Liver (tissue), 9 donors: ENCODE measurements around the gene DDX4. TPM values are rescaled to one million over a fixed set of nuclear protein-coding genes. Genes with fewer than 3 reads are reported as not detected.
"Not testable (repeated sequence)": the region's sequence is repeated elsewhere in the genome, so short reads cannot be mapped to it uniquely, and the experiment has no call there.

Experiments used
- DNase-seq: peaks from one replicate; pipeline ENCODE4 v3.0.0-alpha.2; 2017; ENCODE audit warnings: low spot score
- H3K27ac ChIP-seq, 2 donors: one replicate each; pipeline ENCODE4 v1.7.0; 2013; ENCODE audit warnings: inconsistent platforms in 2 of 2, low read length in 2 of 2, control low read depth in 1 of 2, low read depth in 1 of 2, mild to moderate bottlenecking in 1 of 2
- H3K27me3 ChIP-seq, 4 donors: one replicate each; pipeline versions ENCODE4 v1.6.1 to v1.7.0; 2013; ENCODE audit warnings: low read length in 3 of 4, inconsistent platforms in 1 of 4, mild to moderate bottlenecking in 1 of 4, moderate library complexity in 1 of 4; ENCODE audit not compliant: control insufficient read depth in 4 of 4, insufficient read depth in 4 of 4
- H3K36me3 ChIP-seq, 4 donors: one replicate each; pipeline versions ENCODE4 v1.6.1 to v1.7.0; 2013; ENCODE audit warnings: low read length in 3 of 4, mild to moderate bottlenecking in 3 of 4, low read depth in 1 of 4, moderate library complexity in 1 of 4; ENCODE audit not compliant: control insufficient read depth in 4 of 4, insufficient read depth in 3 of 4
- H3K4me1 ChIP-seq, 4 donors: one replicate each; pipeline versions ENCODE4 v1.6.1 to v1.7.0; 2013; ENCODE audit warnings: low read length in 3 of 4, mild to moderate bottlenecking in 3 of 4, moderate library complexity in 1 of 4; ENCODE audit not compliant: control insufficient read depth in 4 of 4, insufficient read depth in 4 of 4
- H3K4me3 ChIP-seq, 3 donors: one replicate each; pipeline versions ENCODE4 v1.6.1 to v1.7.0; 2013; ENCODE audit warnings: low read length in 3 of 3, control low read depth in 1 of 3, low read depth in 1 of 3, mild to moderate bottlenecking in 1 of 3
- H3K9ac ChIP-seq, 2 donors: one replicate each; pipeline ENCODE4 v1.7.0; 2013; ENCODE audit warnings: low read length in 2 of 2, mild to moderate bottlenecking in 2 of 2, moderate library complexity in 2 of 2, control low read depth in 1 of 2, low read depth in 1 of 2
- H3K9me3 ChIP-seq, 4 donors: one replicate each; pipeline versions ENCODE4 v1.6.1 to v1.7.0; 2013; ENCODE audit warnings: low read length in 3 of 4; ENCODE audit not compliant: control insufficient read depth in 4 of 4
- EGR1 ChIP-seq, 2 donors: IDR thresholded peaks; 2 replicates each; pipeline ENCODE4 v1.6.1; 2016 to 2018; ENCODE audit warnings: antibody characterized with exemption in 2 of 2, low read depth in 2 of 2
- FOXA1 ChIP-seq: IDR thresholded peaks from 2 replicates; pipeline ENCODE4 v1.6.1; 2016; ENCODE audit warnings: antibody characterized with exemption
- FOXA2 ChIP-seq: IDR thresholded peaks from 2 replicates; pipeline ENCODE4 v1.6.1; 2016; ENCODE audit warnings: antibody characterized with exemption
- GABPA ChIP-seq, 2 donors: IDR thresholded peaks in 1 of 2; conservative IDR thresholded peaks in 1 of 2; 2 replicates each; pipeline ENCODE4 v1.6.1; 2016; ENCODE audit warnings: antibody characterized with exemption in 2 of 2, mild to moderate bottlenecking in 1 of 2, moderate library complexity in 1 of 2
- HNF4A ChIP-seq, 2 donors: conservative IDR thresholded peaks; 2 replicates each; pipeline ENCODE4 v1.6.1; 2016; ENCODE audit warnings: antibody characterized with exemption in 2 of 2, mild to moderate bottlenecking in 2 of 2
- HNF4G ChIP-seq: IDR thresholded peaks from 2 replicates; pipeline ENCODE4 v1.6.1; 2016; ENCODE audit warnings: antibody characterized with exemption
- JUND ChIP-seq, 2 donors: IDR thresholded peaks; 2 replicates each; pipeline ENCODE4 v1.6.1; 2016; ENCODE audit warnings: antibody characterized with exemption in 2 of 2
- NR2F2 ChIP-seq: IDR thresholded peaks from 2 replicates; pipeline ENCODE4 v1.6.1; 2016; ENCODE audit warnings: antibody characterized with exemption
- RAD21 ChIP-seq, 2 donors: IDR thresholded peaks; 2 replicates each; pipeline ENCODE4 v1.6.1; 2016; ENCODE audit warnings: antibody characterized with exemption in 2 of 2, mild to moderate bottlenecking in 2 of 2
- RXRA ChIP-seq, 2 donors: IDR thresholded peaks; 2 replicates each; pipeline ENCODE4 v1.6.1; 2017 to 2018; ENCODE audit warnings: antibody characterized with exemption in 2 of 2, mild to moderate bottlenecking in 1 of 2
- SP1 ChIP-seq: IDR thresholded peaks from 2 replicates; pipeline ENCODE4 v1.6.1; 2018; ENCODE audit warnings: antibody characterized with exemption, mild to moderate bottlenecking
- TAF1 ChIP-seq: conservative IDR thresholded peaks from 2 replicates; pipeline ENCODE4 v1.6.1; 2016; ENCODE audit warnings: antibody characterized with exemption, mild to moderate bottlenecking
- WGBS: extraction: QIAGEN DNeasy Blood & Tissue Kit; methylation state at CpG from one replicate; pipeline ENCODE4 v1.1.7; 2013; 5-methylcytosine and 5-hydroxymethylcytosine counted together
- polyA plus RNA-seq, 2 donors: library from polyadenylated mRNA; stranded (reverse) in 1 of 2; unstranded in 1 of 2; fragments of 200-250 nt in 1 of 2; fragments of >200 nt in 1 of 2; fragmentation: Nextera tagmentation in 1 of 2; extraction: Ambion mirVana in 1 of 2; gene quantifications; one replicate each; pipeline versions ENCODE4 v1.2.1 to v1.2.3, GENCODE V29; 2013 to 2015
- total RNA-seq, 2 donors: library from RNA; depleted of rRNA; stranded (reverse); fragments of >200 nt; gene quantifications; one replicate each; pipeline ENCODE4 v1.2.3, GENCODE V29; 2014
- TF ChIP-seq, protein P1 (sequence below): IDR thresholded peaks from 2 replicates; pipeline ENCODE4 v1.6.1; 2016; ENCODE audit warnings: antibody characterized with exemption
- TF ChIP-seq, protein P2 (sequence below): IDR thresholded peaks from 2 replicates; pipeline ENCODE4 v1.6.1; 2016; ENCODE audit warnings: antibody characterized with exemption
- donor health status: healthy.
- donor health status: healthy.
- donor health status: healthy.
- donor health status: healthy.
- donor health status: healthy.

Gene DDX4
- total and polyA plus RNA-seq, 4 donors = not detected

DNA sequence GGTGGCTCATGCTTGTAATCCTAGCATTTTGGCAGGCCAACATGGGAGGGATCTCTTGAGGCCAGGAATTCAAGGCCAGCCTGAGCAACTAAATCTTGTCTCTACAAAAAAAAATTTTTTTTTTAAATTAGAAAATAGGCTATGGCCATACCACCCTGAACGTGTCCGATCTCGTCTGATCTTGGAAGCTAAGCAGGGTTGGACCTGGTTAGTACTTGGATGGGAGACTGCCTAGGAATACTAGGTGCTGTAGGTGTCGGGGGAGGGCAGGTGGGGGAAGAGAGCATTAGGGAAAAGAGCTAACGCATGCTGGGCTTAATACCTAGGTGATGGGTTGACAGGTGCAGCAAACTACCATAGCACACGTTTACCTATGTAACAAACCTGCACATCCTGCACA, 39.5 kb downstream of the DDX4 start (continued):
- TF ChIP-seq SP1 (no peak), FOXA1 (no peak)
- TF ChIP-seq, protein P1, sequence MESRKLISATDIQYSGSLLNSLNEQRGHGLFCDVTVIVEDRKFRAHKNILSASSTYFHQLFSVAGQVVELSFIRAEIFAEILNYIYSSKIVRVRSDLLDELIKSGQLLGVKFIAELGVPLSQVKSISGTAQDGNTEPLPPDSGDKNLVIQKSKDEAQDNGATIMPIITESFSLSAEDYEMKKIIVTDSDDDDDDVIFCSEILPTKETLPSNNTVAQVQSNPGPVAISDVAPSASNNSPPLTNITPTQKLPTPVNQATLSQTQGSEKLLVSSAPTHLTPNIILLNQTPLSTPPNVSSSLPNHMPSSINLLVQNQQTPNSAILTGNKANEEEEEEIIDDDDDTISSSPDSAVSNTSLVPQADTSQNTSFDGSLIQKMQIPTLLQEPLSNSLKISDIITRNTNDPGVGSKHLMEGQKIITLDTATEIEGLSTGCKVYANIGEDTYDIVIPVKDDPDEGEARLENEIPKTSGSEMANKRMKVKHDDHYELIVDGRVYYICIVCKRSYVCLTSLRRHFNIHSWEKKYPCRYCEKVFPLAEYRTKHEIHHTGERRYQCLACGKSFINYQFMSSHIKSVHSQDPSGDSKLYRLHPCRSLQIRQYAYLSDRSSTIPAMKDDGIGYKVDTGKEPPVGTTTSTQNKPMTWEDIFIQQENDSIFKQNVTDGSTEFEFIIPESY = no peak

DNA sequence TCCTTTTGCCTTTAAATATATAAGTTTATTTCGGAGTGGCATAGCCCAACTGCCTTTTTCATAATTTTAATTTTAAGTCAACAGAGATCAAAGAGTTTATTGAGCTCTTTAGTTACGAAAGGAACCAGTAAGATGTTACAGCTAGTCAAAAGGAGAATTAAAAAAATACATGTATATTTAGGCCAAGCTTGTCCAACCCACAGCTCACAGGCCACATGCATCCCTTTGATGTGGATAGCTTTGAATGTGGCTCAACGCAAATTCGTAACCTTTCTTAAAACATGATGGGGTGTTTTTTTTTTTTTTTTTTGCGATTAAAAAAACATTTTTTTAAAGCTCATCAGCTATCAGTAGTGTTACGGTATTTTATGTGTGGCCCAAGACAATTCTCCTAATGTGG, 63.1 kb downstream of the DDX4 start:
- no peak overlapping the region for H3K4me3 ChIP-seq
- no peaks in the 10 kb centered on the region for H3K4me1 ChIP-seq
- no peaks in the 10 kb centered on the region for H3K27me3 ChIP-seq
- peaks cover 0 to 2% (median 0%) of the 10 kb centered on the region in 4 donors for H3K36me3 ChIP-seq
- WGBS = 90% methylated on average over 6 of the region's 6 CpGs
- H3K27ac ChIP-seq = no peak overlapping the region
- H3K9me3 ChIP-seq = no peaks in the 10 kb centered on the region
- H3K9ac ChIP-seq = no peak overlapping the region
- no peak for TF ChIP-seq HNF4G
- TF ChIP-seq, protein P1 = no peak
- TF ChIP-seq RAD21 (IDR thresholded peaks at IDR 0.05) = no peak
- TF ChIP-seq GABPA (IDR thresholded peaks at IDR 0.05 in 1 of 2, conservative IDR thresholded peaks at IDR 0.05 in 1 of 2) = no peak
- no peak for TF ChIP-seq NR2F2
- no peak for DNase-seq

DNA sequence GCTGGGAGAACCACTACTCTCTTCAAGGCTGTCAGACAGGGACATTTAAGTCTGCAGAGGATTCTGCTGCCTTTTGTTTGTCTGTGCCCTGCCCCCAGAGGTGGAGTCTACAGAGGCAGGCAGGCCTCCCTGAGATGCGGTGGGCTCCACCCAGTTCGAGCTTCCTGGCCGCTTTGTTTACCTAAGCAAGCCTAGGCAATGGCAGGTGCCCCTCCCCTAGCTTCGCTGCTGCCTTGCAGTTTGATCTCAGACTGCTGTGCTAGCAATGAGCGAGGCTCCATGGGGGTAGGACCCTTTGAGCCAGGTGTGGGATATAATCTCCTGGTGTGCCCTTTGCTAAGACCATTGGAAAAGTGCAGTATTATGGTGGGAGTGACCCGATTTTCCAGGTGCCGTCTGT, 71.0 kb downstream of the DDX4 start:
- WGBS = 85% methylated on average over 7 of the region's 7 CpGs

DNA sequence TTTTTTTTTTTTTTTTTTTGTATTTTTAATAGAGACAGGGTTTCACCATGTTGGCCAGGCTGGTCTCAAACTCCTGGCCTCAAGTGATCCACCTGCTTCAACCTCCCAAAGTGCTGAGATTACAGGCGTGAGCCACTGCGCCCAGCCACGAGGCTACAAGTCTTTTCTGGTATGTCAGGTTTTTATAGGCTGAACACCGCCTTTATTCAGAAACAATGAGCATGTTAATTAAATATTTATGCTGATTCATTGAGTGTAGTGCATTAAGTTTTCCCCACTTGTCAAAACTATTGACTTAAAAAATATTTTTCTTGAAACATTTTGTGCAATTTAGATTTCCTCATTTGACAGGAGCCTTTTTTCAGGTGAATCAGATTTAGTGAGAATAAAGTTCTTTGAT, 78.1 kb downstream of the DDX4 start:
- not testable (repeated sequence) for H3K27me3 ChIP-seq, H3K27ac ChIP-seq, H3K36me3 ChIP-seq, H3K4me3 ChIP-seq, H3K4me1 ChIP-seq, DNase-seq, H3K9me3 ChIP-seq, H3K9ac ChIP-seq
- 91% methylated on average over 4 of the region's 4 CpGs for WGBS

More for the DNA sequence above, 71.0 kb downstream of the DDX4 start:
- not testable (repeated sequence) for H3K4me3 ChIP-seq, H3K36me3 ChIP-seq, H3K27me3 ChIP-seq, H3K9ac ChIP-seq, H3K27ac ChIP-seq, DNase-seq, H3K9me3 ChIP-seq, H3K4me1 ChIP-seq

DNA sequence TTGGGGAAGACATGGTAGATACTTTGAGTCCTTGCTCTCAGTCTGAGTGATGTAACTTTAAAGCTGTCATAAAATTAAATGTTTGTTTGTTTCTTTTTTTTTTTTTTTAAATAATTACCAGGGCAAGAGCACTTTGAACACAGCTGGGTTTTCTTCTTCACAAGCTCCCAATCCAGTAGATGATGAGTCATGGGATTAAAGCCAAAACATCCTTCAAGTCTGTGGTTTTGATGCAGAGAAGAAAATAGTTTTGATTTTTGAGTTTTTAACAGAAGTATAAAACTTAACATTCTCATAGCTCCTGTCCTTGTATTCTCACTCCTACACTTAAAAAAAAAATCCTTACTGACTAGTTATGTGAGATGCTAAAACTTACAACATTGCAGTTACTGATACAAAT, 78.5 kb downstream of the DDX4 start:
- no peak for DNase-seq
- TF ChIP-seq RAD21 (IDR thresholded peaks at IDR 0.05) = no peak
- TF ChIP-seq EGR1 (IDR thresholded peaks at IDR 0.05; ENCODE audit: low read depth in 2 of 2) = no peak
- TF ChIP-seq, protein P2, sequence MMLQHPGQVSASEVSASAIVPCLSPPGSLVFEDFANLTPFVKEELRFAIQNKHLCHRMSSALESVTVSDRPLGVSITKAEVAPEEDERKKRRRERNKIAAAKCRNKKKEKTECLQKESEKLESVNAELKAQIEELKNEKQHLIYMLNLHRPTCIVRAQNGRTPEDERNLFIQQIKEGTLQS = no peak
- TF ChIP-seq TAF1 = no peak
- no peak for TF ChIP-seq FOXA1
- TF ChIP-seq JUND (IDR thresholded peaks at IDR 0.05) = no peak
- TF ChIP-seq FOXA2 = no peak
- TF ChIP-seq NR2F2 = no peak
- no peak for TF ChIP-seq RXRA (IDR thresholded peaks at IDR 0.05)
- no peak for TF ChIP-seq HNF4A (conservative IDR thresholded peaks at IDR 0.05)
- TF ChIP-seq SP1 = no peak

More for the DNA sequence above, 78.5 kb downstream of the DDX4 start:
- H3K36me3 ChIP-seq = no peaks in the 10 kb centered on the region
- no peaks in the 10 kb centered on the region for H3K4me1 ChIP-seq
- peaks cover 0 to 7% (median 0%) of the 10 kb centered on the region in 4 donors for H3K27me3 ChIP-seq
- no peaks in the 10 kb centered on the region for H3K9me3 ChIP-seq
- no peak overlapping the region for H3K4me3 ChIP-seq
- no peak overlapping the region for H3K9ac ChIP-seq
- H3K27ac ChIP-seq = no peak overlapping the region
